ENCODE measurements around the gene C3orf22.

The C3orf22 gene

DNA sequence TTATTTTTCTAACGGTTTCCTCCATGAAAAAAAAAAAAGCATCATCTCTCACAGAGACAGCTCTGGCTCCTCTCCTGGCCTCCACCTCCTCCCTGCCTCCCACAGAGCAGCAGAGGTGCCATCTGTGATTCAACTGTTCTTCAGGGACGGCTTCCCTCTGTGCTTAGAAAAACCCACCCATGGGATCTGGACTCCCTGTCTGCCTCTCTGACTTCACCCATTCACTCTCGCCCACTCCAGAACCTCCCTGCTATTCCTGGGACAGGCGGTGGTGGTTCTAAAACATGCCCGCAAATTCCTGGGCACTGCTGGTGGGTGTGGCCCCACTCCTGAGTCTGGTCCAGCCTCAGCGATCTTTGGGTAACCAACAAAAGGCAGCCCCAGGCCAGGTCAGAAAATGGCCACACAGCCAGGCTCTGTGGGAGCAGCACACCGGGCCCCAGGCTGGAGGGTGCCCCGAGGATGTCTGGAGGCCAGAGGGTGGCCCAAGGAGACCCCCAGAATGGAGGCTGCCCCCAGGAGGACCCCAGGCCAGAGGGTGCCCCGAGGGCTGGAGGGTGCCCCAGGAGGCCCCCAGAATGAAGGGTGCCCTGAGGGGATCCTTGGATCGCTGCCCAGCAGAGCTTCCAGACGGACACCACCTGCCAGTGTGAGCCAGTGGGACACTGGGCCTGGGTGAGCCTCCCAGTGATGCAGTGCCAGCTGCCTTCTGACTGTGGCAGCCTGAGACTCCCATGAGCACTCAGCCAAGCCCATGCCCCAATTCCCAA lies 37.4 kb downstream of the C3orf22 start:
- Histone ChIP-seq H3K9ac (ENCODE audit: low read depth, low read length) (no peak overlapping the region), H3K9me3 (ENCODE audit: control insufficient read depth, insufficient read depth, low read length) (no peaks in the 10 kb centered on the region), H3K27me3 (ENCODE audit: control insufficient read depth, insufficient read depth, low read length) (peaks cover 21% of the 10 kb centered on the region), H3K4me3 (ENCODE audit: low read depth, low read length) (no peak overlapping the region), H3K36me3 (ENCODE audit: control insufficient read depth, insufficient read depth, low read length) (no peaks in the 10 kb centered on the region), H3K4me1 (ENCODE audit: control insufficient read depth, insufficient read depth, low read length) (peaks cover 2% of the 10 kb centered on the region)

DNA sequence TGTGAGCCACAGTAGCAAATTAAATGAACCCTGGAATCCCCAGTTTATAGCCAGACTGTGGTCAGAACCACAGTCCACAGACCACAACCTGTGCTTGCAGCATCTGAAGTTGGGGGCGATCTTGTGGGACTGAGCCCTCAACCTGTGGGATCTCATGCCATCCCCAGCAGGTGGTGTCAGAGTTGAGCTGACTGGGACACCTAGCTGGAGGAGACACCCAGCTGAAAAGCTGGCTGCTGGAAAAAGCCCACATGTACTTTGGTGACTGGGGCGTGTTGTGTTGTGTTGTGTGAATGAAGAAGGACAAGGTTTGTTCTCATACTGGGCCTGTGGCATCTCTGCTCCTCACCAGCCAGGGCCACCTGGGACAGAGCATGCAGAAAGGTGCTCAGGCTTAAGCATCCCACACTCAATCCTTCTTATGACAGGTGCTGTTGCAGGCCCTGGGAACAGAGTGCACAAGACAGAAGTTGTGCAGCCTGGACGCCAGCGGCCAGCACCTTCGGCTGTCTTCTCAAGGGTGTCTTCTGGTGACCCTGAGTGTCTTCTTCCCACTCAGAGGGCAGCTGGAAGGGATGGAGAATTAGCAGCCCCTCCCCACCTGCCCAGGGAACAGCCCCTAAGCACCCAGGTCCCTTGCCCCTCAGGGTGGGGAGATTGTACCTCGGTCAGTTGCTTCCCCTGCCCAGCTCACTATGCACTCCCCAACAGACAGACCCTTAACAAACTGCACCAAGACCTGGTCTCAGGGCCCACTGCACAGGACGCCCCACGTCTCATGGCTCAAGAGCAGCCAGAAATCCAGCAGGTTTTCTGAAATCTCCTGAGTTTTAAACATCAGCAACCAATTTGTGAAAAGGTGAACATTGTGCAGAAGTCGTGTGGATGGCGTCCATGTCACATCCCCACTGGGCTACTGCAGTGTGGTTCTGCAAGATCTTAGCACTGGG lies 39.0 kb downstream of the C3orf22 start:
- Histone ChIP-seq H3K36me3 (ENCODE audit: control insufficient read depth, insufficient read depth, low read length) (no peaks in the 10 kb centered on the region), H3K4me1 (ENCODE audit: control insufficient read depth, insufficient read depth, low read length) (peaks cover 2% of the 10 kb centered on the region), H3K27me3 (ENCODE audit: control insufficient read depth, insufficient read depth, low read length) (peaks cover 15% of the 10 kb centered on the region), H3K4me3 (ENCODE audit: low read depth, low read length) (no peak overlapping the region), H3K9me3 (ENCODE audit: control insufficient read depth, insufficient read depth, low read length) (no peaks in the 10 kb centered on the region), H3K9ac (ENCODE audit: low read depth, low read length) (no peak overlapping the region)

DNA sequence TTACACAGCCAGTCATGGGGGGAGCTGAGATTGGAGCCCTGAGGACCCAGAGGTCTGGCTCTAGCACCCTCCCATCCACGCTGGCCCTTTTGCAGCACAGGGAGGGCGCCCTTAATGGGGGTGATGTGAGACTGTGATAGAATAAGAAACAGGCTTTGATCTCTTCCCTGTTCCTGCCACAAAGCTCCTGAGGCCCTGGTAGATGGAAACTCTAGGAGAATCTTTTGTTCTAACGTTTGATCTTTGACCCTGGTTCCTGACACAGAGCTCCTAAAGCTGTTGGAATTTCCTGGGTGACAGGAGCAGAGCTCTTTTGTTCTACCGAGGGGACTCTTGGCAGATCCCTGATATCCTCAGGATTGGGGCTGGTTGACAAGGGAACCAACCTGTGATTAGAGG lies 40.0 kb downstream of the C3orf22 start:
- Histone ChIP-seq H3K4me1 (ENCODE audit: control insufficient read depth, insufficient read depth, low read length) (peaks cover 1% of the 10 kb centered on the region), H3K9ac (ENCODE audit: low read depth, low read length) (no peak overlapping the region), H3K36me3 (ENCODE audit: control insufficient read depth, insufficient read depth, low read length) (no peaks in the 10 kb centered on the region), H3K9me3 (ENCODE audit: control insufficient read depth, insufficient read depth, low read length) (no peaks in the 10 kb centered on the region), H3K4me3 (ENCODE audit: low read depth, low read length) (no peak overlapping the region), H3K27me3 (ENCODE audit: control insufficient read depth, insufficient read depth, low read length) (peaks cover 14% of the 10 kb centered on the region)

DNA sequence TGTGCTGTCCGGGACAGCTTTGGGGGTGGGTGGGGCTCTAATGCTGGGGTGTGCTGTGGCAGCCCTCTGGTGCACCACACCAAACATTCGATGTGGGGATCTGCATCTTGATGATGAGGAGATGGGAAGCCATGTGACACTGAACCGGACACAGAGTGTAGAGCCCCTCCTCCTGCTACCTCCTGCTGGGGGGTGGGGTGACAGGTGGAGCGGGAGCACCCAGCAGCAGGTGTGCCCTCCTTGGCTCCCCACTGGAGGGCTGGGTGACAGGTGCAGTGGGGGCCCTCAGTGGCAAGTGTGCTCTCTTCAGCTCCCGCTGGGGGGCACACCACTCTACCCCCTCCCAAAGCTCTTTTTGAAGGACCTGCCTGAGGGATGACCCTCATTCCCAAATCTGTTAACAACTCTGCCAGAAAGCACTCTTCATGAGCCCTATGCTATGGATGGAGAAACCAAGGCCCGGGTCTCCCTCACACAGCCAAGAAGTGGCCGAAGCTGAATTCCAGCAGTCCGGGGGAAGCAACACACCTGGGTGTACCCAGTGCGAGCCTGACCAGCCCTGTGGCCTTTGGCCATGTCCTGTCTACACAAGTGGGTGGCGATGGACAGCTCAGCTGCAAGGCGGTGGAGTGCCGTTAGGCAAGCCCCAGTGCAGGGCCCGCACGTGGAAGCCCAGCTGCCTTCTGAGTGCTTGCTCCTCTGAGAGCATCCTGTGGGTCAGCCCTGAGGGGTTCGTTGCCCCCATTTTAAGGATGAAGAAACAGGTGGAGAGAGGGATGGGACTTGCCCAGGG lies 40.5 kb downstream of the C3orf22 start:
- Histone ChIP-seq H3K9ac (ENCODE audit: low read depth, low read length) (no peak overlapping the region), H3K4me3 (ENCODE audit: low read depth, low read length) (no peak overlapping the region), H3K27me3 (ENCODE audit: control insufficient read depth, insufficient read depth, low read length) (peaks cover 8% of the 10 kb centered on the region), H3K36me3 (ENCODE audit: control insufficient read depth, insufficient read depth, low read length) (no peaks in the 10 kb centered on the region), H3K4me1 (ENCODE audit: control insufficient read depth, insufficient read depth, low read length) (no peaks in the 10 kb centered on the region), H3K9me3 (ENCODE audit: control insufficient read depth, insufficient read depth, low read length) (no peaks in the 10 kb centered on the region)

DNA sequence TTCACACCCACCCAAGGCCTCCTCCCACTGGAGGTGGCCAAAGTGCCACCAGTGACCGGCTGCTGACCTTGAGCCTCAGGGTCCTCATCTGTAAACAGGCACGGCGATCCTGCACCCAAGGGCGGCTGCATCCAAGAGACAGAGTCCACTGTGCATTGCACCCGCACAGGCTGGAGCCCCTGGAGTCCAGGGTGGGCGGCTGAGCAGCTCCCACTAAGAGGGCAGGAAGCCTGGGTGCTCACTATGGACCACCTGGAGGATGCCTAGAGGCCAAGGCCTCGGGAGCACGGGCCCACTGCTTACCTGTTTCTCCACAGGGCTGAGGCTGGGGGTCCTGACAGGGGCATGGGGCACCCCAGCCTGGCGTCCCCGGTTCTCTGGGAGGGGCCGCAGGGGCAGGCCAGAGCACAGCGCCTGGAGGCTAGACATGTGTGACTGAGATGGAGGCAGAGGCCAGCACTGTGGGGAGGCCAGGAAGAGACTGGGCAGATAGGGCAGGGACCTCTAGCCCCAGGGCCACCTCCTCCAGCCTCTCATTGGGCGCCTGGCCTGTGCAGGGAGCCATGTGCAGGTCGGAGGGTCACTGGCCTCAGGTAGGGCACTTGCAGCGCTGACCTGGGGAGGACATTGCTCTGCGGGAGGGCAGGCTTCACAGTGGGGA lies 41.3 kb downstream of the C3orf22 start, which contains the start of gene UROC1:
Gene UROC1, minus strand, starts transcription at position 483 of the 661 bp plus-strand sequence. Its CDS starts 54 bp downstream, at position 429.
- Histone ChIP-seq H3K4me3 (ENCODE audit: low read depth, low read length) (no peak within 1 kb of the TSS), H3K9me3 (ENCODE audit: control insufficient read depth, insufficient read depth, low read length) (no peaks in the 10 kb centered on the region), H3K9ac (ENCODE audit: low read depth, low read length) (no peak within 1 kb of the TSS), H3K36me3 (ENCODE audit: control insufficient read depth, insufficient read depth, low read length) (no peaks in the 10 kb centered on the region), H3K27me3 (ENCODE audit: control insufficient read depth, insufficient read depth, low read length) (peaks cover under 1% of the 10 kb centered on the region), H3K4me1 (ENCODE audit: control insufficient read depth, insufficient read depth, low read length) (no peaks in the 10 kb centered on the region)

DNA sequence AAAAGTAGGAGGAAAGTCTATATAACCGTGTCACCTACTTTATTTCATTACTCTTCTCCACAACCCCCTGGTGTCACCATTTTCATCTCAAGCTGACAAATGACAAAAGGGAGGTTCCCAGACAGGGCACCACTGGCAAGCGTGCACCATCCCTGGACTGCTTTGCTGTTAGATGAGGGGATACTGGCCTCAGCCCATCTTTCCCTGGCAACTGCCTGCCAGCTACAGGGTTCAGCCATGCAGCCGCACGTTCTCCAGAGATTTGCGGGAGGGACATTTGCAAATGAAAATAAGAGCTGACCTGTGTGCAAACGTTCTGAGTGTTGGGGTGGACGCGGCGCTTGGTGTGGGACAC lies 41.8 kb downstream of the C3orf22 start:
- H3K27me3 ChIP-seq (ENCODE audit: control insufficient read depth, insufficient read depth, low read length): no peaks in the 10 kb centered on the region
- no peak overlapping the region for H3K9ac ChIP-seq (ENCODE audit: low read depth, low read length)
- no peaks in the 10 kb centered on the region for H3K9me3 ChIP-seq (ENCODE audit: control insufficient read depth, insufficient read depth, low read length)
- H3K36me3 ChIP-seq (ENCODE audit: control insufficient read depth, insufficient read depth, low read length): no peaks in the 10 kb centered on the region
- H3K4me1 ChIP-seq (ENCODE audit: control insufficient read depth, insufficient read depth, low read length): no peaks in the 10 kb centered on the region
- H3K4me3 ChIP-seq (ENCODE audit: low read depth, low read length): no peak overlapping the region

DNA sequence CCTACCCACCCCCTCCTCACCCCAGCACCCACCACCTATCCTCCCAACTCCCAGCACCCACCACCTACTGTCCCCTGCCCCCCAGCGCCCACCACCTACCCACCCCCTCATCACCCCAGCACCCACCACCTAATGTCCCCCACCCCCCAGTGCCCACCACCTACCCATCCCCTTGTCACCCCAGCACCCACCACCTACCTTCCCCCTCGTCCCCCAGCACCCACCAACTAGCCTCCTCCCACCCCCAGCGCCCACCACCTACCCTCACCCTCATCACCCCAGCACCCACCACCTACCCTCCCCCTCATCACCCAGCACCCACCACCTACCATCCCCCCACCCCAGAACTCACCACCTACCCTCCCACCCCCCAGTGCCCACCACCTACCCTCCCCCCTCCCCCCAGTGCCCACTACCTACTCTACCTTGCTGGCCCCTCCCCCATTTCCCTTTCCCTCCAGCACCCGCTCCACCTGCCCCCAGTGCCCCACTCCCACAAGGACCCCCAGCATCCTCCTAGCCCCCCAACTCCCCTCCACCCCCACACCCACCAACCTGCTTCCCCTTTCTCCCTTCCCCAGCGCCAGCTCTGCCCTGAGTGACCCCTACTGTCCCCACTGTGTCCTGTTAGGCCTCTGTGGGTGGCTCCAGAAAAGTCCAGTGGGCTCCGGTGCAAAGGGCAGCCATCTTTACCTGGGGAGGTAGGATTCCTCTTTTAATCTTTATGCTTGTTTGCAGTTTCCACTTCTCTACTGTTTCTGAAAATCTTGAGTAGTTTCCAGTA lies 42.4 kb downstream of the C3orf22 start:
- Histone ChIP-seq H3K27me3 (ENCODE audit: control insufficient read depth, insufficient read depth, low read length) (no peaks in the 10 kb centered on the region), H3K9me3 (ENCODE audit: control insufficient read depth, insufficient read depth, low read length) (no peaks in the 10 kb centered on the region), H3K36me3 (ENCODE audit: control insufficient read depth, insufficient read depth, low read length) (no peaks in the 10 kb centered on the region), H3K4me1 (ENCODE audit: control insufficient read depth, insufficient read depth, low read length) (no peaks in the 10 kb centered on the region), H3K4me3 (ENCODE audit: low read depth, low read length) (no peak overlapping the region), H3K9ac (ENCODE audit: low read depth, low read length) (no peak overlapping the region)

DNA sequence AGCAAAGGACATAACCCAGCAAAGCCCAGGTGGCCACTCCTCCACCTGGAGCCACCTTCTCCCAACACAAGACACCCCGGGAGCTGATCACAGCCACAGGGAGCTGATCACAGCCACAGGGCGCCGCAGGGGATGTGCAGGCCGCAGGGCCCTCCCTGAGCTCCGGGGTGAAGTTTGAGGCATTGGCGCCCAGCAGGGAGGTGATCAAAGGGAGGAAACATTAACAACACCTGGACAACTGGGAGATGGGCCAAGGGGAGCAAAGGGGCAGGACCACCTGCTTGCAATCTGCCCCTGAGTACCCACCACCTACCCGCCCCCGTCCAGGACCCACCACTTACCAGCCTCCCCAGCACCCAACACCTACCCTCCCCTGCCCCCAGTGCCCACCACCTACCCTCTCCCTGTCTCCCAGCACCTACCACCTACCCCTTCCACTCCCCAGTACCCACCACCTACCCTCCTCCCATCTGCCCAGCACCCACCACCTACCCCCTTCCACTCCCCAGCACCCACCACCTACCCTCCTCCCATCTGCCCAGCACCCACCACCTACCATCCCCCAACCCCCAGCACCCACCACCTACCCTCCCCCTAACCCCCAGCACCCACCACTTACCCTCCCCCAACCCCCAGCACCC lies 43.5 kb downstream of the C3orf22 start:
- Histone ChIP-seq H3K27me3 (ENCODE audit: control insufficient read depth, insufficient read depth, low read length) (no peaks in the 10 kb centered on the region), H3K4me3 (ENCODE audit: low read depth, low read length) (no peak overlapping the region)

DNA sequence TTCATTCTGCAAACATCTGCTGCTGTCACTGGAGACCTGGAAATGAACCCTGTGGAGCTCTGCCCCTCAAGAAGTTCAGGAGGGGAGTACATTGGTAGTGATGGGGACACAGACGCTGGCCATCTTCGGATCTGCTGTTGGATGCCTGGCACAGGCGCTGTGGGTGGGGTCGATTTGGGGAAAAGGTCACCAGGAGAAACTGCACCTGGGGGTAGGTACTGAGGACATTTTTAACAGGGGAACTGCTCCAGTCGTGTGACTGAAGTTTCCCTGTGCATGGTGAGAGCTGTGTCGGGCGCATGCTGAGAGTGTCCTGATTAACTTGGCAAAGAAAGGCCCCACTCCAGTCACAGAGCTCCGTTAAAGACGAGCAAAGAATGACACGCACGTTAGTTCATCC lies 44.6 kb downstream of the C3orf22 start:
- Histone ChIP-seq H3K4me1 (ENCODE audit: control insufficient read depth, insufficient read depth, low read length) (no peaks in the 10 kb centered on the region), H3K27me3 (ENCODE audit: control insufficient read depth, insufficient read depth, low read length) (no peaks in the 10 kb centered on the region), H3K9me3 (ENCODE audit: control insufficient read depth, insufficient read depth, low read length) (no peaks in the 10 kb centered on the region), H3K9ac (ENCODE audit: low read depth, low read length) (no peak overlapping the region), H3K36me3 (ENCODE audit: control insufficient read depth, insufficient read depth, low read length) (no peaks in the 10 kb centered on the region), H3K4me3 (ENCODE audit: low read depth, low read length) (no peak overlapping the region)

More for the DNA sequence above, 43.5 kb downstream of the C3orf22 start:
- H3K36me3 ChIP-seq (ENCODE audit: control insufficient read depth, insufficient read depth, low read length): no peaks in the 10 kb centered on the region
- no peaks in the 10 kb centered on the region for H3K9me3 ChIP-seq (ENCODE audit: control insufficient read depth, insufficient read depth, low read length)
- no peaks in the 10 kb centered on the region for H3K4me1 ChIP-seq (ENCODE audit: control insufficient read depth, insufficient read depth, low read length)
- no peak overlapping the region for H3K9ac ChIP-seq (ENCODE audit: low read depth, low read length)

DNA sequence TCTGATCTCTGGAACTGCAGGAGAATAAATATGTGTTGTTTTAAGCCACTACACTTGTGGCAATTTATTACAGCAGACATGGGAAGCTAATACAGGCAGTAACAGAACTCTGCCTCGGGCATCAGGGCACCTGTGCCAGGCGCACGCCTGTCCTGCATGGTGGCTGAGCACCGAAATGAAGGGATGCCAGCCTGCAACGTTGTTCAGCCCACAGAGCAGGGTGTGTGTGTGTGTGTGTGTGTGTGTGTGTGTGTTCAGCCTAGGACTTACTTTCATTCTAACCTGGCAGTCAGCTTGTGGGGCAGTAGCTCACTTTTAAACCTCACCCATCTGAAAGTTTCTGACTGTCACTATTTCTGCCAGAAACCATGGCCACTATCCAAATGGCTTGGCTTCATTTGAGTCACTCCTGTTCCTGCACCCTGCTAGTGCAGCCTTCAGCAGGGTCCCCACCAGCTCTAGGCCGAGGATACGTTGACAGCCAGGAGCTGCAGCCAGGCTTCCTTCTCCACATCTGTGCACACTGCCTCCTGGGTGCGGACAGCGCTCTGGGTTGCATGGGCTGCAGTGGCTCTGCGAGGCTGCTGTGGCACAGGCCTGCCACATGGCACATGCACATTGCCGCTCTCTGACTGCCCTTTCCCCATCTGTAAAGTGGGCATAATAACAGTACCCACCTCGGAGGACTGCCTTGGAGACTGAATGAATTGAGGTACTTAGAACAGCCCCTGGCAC lies 45.6 kb downstream of the C3orf22 start:
- no peaks in the 10 kb centered on the region for H3K9me3 ChIP-seq (ENCODE audit: control insufficient read depth, insufficient read depth, low read length)
- H3K27me3 ChIP-seq (ENCODE audit: control insufficient read depth, insufficient read depth, low read length): no peaks in the 10 kb centered on the region
- no peak overlapping the region for H3K4me3 ChIP-seq (ENCODE audit: low read depth, low read length)
- H3K36me3 ChIP-seq (ENCODE audit: control insufficient read depth, insufficient read depth, low read length): no peaks in the 10 kb centered on the region
- H3K9ac ChIP-seq (ENCODE audit: low read depth, low read length): no peak overlapping the region
- no peaks in the 10 kb centered on the region for H3K4me1 ChIP-seq (ENCODE audit: control insufficient read depth, insufficient read depth, low read length)
